ENCODE measurements around the gene ATP1A2.

The ATP1A2 gene

DNA sequence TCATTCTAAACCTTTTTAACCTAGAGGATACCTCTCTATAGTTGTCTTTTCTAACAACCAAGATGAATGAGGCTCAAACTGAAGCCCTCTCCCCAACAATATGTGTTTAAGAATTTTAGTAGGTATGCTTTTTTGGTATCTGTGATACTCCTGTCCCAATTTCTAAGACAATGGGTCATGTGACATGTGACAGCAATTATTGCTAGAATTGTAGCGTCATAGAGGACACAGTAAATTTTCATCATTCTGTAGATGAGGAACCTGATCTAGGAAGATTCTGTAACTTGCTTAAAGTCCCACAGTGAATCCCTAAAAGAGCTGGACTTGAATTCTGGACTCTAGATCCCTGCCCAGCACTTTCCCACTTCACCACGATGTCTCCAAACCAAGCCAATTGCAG lies 63.2 kb downstream of the ATP1A2 start:
- no peak overlapping the region for H3K4me3 ChIP-seq (ENCODE audit: low read length)
- DNase-seq (ENCODE audit: low read depth) = no peak
- TF ChIP-seq, protein P1, sequence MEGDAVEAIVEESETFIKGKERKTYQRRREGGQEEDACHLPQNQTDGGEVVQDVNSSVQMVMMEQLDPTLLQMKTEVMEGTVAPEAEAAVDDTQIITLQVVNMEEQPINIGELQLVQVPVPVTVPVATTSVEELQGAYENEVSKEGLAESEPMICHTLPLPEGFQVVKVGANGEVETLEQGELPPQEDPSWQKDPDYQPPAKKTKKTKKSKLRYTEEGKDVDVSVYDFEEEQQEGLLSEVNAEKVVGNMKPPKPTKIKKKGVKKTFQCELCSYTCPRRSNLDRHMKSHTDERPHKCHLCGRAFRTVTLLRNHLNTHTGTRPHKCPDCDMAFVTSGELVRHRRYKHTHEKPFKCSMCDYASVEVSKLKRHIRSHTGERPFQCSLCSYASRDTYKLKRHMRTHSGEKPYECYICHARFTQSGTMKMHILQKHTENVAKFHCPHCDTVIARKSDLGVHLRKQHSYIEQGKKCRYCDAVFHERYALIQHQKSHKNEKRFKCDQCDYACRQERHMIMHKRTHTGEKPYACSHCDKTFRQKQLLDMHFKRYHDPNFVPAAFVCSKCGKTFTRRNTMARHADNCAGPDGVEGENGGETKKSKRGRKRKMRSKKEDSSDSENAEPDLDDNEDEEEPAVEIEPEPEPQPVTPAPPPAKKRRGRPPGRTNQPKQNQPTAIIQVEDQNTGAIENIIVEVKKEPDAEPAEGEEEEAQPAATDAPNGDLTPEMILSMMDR (IDR thresholded peaks at IDR 0.05; ENCODE audit: insufficient read depth, low read depth, low read length, missing control alignments) = no peak

- DNase-seq (ENCODE audit: low read depth) = no peak
- TF ChIP-seq, protein P1 (IDR thresholded peaks at IDR 0.05; ENCODE audit: insufficient read depth, low read depth, low read length, missing control alignments) = no peak
- H3K4me3 ChIP-seq (ENCODE audit: low read length) = no peak overlapping the region
Measured at GRCh38 chr1:160179336-160179735, 63.8 kb downstream of the ATP1A2 start.

DNA sequence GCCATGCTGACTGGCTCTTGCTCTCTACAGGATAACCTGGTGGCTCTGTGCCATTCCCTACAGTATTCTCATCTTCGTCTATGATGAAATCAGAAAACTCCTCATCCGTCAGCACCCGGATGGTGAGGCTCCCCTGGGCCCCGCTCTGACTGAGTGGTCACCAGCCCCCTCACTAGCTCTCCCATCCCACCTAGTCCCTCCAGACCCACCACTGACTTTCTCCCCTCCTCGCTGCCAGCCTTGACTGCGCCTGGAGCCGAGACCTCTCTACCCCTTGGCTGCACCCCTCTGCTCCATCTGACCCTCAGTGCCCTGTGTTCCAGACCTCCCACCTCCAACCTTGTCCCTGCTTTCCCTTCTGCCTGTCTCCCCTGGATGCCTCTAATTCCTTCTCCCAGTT lies 70.7 kb downstream of the ATP1A2 start:
- no peak overlapping the region for H3K4me3 ChIP-seq (ENCODE audit: low read length)
- TF ChIP-seq, protein P1 (IDR thresholded peaks at IDR 0.05; ENCODE audit: insufficient read depth, low read depth, low read length, missing control alignments) = no peak
- DNase-seq (ENCODE audit: low read depth) = no peak

GRCh38 chr1:160186729-160187128 lies 71.2 kb downstream of the ATP1A2 start:
- no peak overlapping the region for H3K4me3 ChIP-seq (ENCODE audit: low read length)
- DNase-seq (ENCODE audit: low read depth) = no peak
- TF ChIP-seq, protein P1 (IDR thresholded peaks at IDR 0.05; ENCODE audit: insufficient read depth, low read depth, low read length, missing control alignments) = no peak

GRCh38 chr1:160187407-160187806 lies 71.8 kb downstream of the ATP1A2 start:
- TF ChIP-seq, protein P1 (IDR thresholded peaks at IDR 0.05; ENCODE audit: insufficient read depth, low read depth, low read length, missing control alignments) = no peak
- DNase-seq (ENCODE audit: low read depth) = no peak

GRCh38 chr1:160188341-160188740 lies 72.8 kb downstream of the ATP1A2 start:
- TF ChIP-seq, protein P1 (IDR thresholded peaks at IDR 0.05; ENCODE audit: insufficient read depth, low read depth, low read length, missing control alignments) = no peak

More at GRCh38 chr1:160187407-160187806, 71.8 kb downstream of the ATP1A2 start:
- no peak overlapping the region for H3K4me3 ChIP-seq (ENCODE audit: low read length)

More at GRCh38 chr1:160188341-160188740, 72.8 kb downstream of the ATP1A2 start:
- DNase-seq (ENCODE audit: low read depth) = no peak
- no peak overlapping the region for H3K4me3 ChIP-seq (ENCODE audit: low read length)
